GM19351 (cell line): ENCODE data around the gene TACC2.

Experiments
- ATAC-seq: cut with Tn5 transposase; IDR thresholded peaks from one replicate; pipeline ENCODE4 v1.9.1; 2021; ENCODE audit warnings: mild to moderate bottlenecking, moderate library complexity; ENCODE audit not compliant: unreplicated experiment

The TACC2 gene

DNA sequence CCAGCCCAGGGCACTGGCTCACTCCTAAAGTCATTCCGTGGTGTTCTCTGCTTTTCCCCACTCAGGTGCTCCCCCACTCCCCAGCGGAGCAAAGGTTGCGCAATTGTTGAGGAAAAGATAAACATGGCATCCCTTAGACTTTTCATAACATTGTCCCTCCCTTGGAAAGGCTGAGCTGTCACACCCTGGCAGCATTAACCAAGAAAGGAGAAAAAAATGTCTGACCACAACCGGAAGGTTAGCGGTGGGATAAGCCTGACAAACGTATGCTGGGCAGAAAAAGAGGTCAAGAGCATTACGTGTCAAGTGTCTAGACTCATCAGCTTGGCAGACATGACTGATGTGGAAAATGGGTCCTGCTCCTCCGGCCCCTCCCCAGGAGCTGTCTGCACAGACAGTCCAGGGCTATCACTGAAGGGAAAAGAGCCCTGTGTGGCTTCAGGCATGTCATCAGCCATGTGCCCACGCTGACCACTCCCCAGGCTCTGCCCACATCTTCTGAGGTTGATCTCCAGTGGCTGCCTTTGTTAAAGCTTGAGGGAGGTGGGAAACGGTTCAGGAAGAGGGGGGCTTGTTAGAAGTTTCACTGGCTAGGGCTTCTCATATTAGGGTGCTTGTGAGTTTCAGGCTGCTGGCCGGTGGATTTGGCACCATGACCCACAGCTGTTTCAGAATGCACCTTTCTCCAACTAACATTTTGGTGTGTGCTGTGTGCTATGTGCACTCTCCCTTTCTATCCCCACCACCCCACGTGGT is 312.3 kb downstream of the TACC2 start:
- ATAC-seq: no peak

DNA sequence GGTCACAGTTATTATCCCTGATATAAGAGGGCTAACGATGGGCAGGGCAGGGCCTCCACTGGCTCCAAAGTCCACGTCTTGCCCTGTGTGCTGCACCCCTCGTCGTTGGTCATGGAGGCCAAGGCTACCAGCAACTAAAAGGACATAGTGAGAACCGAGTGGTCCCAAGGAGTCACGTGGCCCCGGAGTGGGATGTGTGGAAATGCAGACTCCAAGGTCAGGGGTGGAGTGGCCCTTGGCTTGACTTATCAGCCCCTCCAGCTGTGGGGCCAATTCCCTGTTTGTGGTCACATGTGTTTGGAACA is 312.8 kb downstream of the TACC2 start:
- ATAC-seq: no peak

DNA sequence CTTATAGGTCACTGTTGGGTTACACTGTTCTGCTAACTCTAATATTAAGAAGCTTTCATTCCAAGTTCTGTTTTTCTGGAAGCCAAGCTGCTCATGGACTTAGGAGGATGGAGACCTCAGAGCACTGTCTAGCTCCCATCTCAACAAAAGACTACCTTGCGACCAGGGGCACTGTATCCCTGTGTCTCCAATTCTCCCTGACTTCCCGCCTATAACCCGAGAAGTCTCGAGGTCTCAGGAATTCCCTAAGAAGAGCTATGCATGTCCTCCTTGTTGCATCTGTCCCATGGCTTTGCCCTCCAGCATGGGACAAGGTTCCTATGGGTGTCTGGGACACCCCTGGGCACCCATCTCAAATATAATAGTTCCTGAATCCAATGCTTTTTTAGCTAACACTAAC is 313.4 kb downstream of the TACC2 start:
- no peak for ATAC-seq

DNA sequence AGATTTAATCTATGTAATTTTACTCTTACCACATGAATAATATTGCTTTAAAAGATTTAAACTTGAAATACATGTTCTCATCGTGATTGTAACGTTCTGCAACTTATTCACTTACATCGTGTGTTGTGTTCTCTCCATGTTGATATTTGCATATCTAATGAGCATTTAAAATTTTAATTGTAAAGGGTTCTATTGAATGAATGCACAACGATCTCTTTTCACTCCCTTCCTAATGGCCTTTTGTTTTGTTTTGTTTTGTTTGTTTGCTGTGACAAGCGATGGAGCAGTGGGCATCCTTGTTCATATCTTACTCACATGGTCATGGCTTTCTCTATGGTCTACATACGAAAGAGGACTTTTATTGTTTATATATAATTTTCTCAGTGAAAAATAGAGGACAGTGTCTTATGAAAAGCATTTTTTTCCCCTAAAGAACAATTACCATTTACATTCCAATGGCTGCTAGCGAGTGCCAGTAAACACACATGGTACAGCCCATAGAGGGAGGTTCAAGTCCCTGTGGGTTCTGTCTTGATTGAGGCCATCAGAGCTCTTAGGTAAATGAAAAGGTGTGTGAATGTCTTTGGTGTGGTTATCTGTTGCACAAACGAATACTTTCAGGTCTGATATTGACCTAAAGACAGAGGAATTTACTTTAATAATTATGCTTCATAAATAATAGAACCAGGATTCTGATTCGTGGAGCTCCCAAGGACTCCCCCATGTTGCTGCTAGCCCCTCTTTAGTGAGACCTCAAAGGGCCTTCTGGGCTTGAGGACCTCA is 314.5 kb downstream of the TACC2 start:
- ATAC-seq: no peak
